MCF 10A (cell line): ENCODE results near the gene FER1L5. TPM values are rescaled to one million over a fixed set of nuclear protein-coding genes. Genes with fewer than 3 reads are reported as not detected.

ENCODE experiments used
- BruUV-seq: library from RNA; stranded (reverse); fragments of 400-500 nt; replicated peaks from 2 replicates; lab custom pipeline; 2021; lab: Mats Ljungman, UMichigan
- CTCF ChIA-PET: fragments of 300-600 bp; sonication (Branson Sonifier 250); formaldehyde crosslinking; extraction: SDS; loops from one replicate; lab custom pipeline; 2021; ENCODE audit warnings: antibody characterized with exemption, inconsistent platforms; lab: Yijun Ruan, JAX
- POLR2A ChIA-PET: fragments of 300-600, 350-650 bp; sonication (Branson Sonifier 250); formaldehyde crosslinking; extraction: SDS; loops from one replicate; lab custom pipeline; 2020; ENCODE audit warnings: antibody characterized with exemption, inconsistent platforms; lab: Yijun Ruan, JAX
- DNase-seq: peaks from one replicate; pipeline ENCODE4 v3.0.0-alpha.2; 2018; ENCODE audit not compliant: unreplicated experiment
- H3K27ac Mint-ChIP-seq: one replicate; pipeline ENCODE4 v1.8.0; 2022; ENCODE audit warnings: mild to moderate bottlenecking, low read depth, mixed read lengths; ENCODE audit not compliant: unreplicated experiment
- H3K27me3 Mint-ChIP-seq: one replicate; pipeline ENCODE4 v1.8.0; 2022; ENCODE audit warnings: mixed read lengths; ENCODE audit not compliant: insufficient read depth, unreplicated experiment
- H3K36me3 Mint-ChIP-seq: one replicate; pipeline ENCODE4 v1.8.0; 2022; ENCODE audit warnings: mild to moderate bottlenecking, moderate library complexity, mixed read lengths; ENCODE audit not compliant: insufficient read depth, unreplicated experiment
- H3K4me1 Mint-ChIP-seq: one replicate; pipeline ENCODE4 v1.8.0; 2022; ENCODE audit warnings: mixed read lengths; ENCODE audit not compliant: insufficient read depth, unreplicated experiment
- H3K4me3 Mint-ChIP-seq: one replicate; pipeline ENCODE4 v1.8.0; 2022; ENCODE audit warnings: mild to moderate bottlenecking, moderate library complexity, mixed read lengths; ENCODE audit not compliant: unreplicated experiment
- H3K9me3 Mint-ChIP-seq: one replicate; pipeline ENCODE4 v1.8.0; 2022; ENCODE audit warnings: mixed read lengths; ENCODE audit not compliant: unreplicated experiment
- CTCF ChIP-seq: fragments of 200-600 bp; IDR thresholded peaks from one replicate; pipeline ENCODE4 v1.8.0; 2022; ENCODE audit warnings: antibody characterized with exemption, mild to moderate bottlenecking; ENCODE audit not compliant: unreplicated experiment
- intact Hi-C: fragments of 100-400 bp; cut with micrococcal nuclease; formaldehyde crosslinking; loops from 2 replicates; pipeline ENCODE4 v1.14.1; 2022
- total RNA-seq: library from RNA; stranded (reverse); gene quantifications from 2 replicates; pipeline ENCODE4 v1.2.3, GENCODE V29; 2022

The FER1L5 gene
- total RNA-seq, 1 experiment from 2014 or later = not detected

- intact Hi-C loops = no loop called here
- no peaks in the 10 kb centered on the region for H3K36me3 Mint-ChIP-seq
- no peak overlapping the region for H3K4me3 Mint-ChIP-seq
- no peak for DNase-seq
- no peak overlapping the region for H3K27ac Mint-ChIP-seq
- CTCF ChIA-PET = interaction anchor here (0.6 to 1.0 kb wide), 2 partner anchors 8 to 149 kb away, joined by 4 to 6 read pairs; no protein-coding TSS in a partner anchor
- no peak for TF ChIP-seq CTCF
- POLR2A ChIA-PET = interaction anchor here (1.0 kb wide), 1 partner anchor 18 kb away, joined by 3 read pairs; no protein-coding TSS in a partner anchor
- no TSS peak for BruUV-seq
- no peaks in the 10 kb centered on the region for H3K27me3 Mint-ChIP-seq
- no peaks in the 10 kb centered on the region for H3K4me1 Mint-ChIP-seq
- H3K9me3 Mint-ChIP-seq = no peaks in the 10 kb centered on the region
These were observed 13.0 kb downstream of the FER1L5 start for GRCh38 chr2:96655526-96655925.

GRCh38 chr2:96656540-96656939 is 14.0 kb downstream of the FER1L5 start:
- no peaks in the 10 kb centered on the region for H3K36me3 Mint-ChIP-seq
- H3K27ac Mint-ChIP-seq = no peak overlapping the region
- BruUV-seq = no TSS peak
- no peak overlapping the region for H3K4me3 Mint-ChIP-seq
- no peaks in the 10 kb centered on the region for H3K27me3 Mint-ChIP-seq
- DNase-seq = no peak
- H3K9me3 Mint-ChIP-seq = no peaks in the 10 kb centered on the region
- ChIA-PET CTCF (interaction anchor here (0.6 to 0.7 kb wide), 3 partner anchors 35 to 210 kb away, joined by 3 to 4 read pairs (median 4); no protein-coding TSS in a partner anchor), POLR2A (interaction anchor here (1.0 kb wide), 1 partner anchor 19 kb away, joined by 3 read pairs; no protein-coding TSS in a partner anchor)
- H3K4me1 Mint-ChIP-seq = no peaks in the 10 kb centered on the region
- TF ChIP-seq CTCF = no peak
- intact Hi-C loops = no loop called here

GRCh38 chr2:96661324-96661723 is 18.8 kb downstream of the FER1L5 start:
- TF ChIP-seq CTCF = no peak
- no peak for DNase-seq
- Mint-ChIP-seq H3K27me3 (no peaks in the 10 kb centered on the region), H3K4me3 (no peak overlapping the region), H3K4me1 (no peaks in the 10 kb centered on the region), H3K27ac (no peak overlapping the region), H3K36me3 (no peaks in the 10 kb centered on the region), H3K9me3 (no peaks in the 10 kb centered on the region)
- POLR2A ChIA-PET = interaction anchor here (1.0 kb wide), 1 partner anchor 24 kb away, joined by 3 read pairs; no protein-coding TSS in a partner anchor
- no TSS peak for BruUV-seq
- intact Hi-C loops = loop anchor here (10.0 kb wide), 1 partner anchor 73 kb away; no protein-coding TSS in a partner anchor
- CTCF ChIA-PET = no interaction called here

GRCh38 chr2:96662360-96662759 is 19.8 kb downstream of the FER1L5 start:
- CTCF ChIA-PET = no interaction called here
- no TSS peak for BruUV-seq

More at GRCh38 chr2:96662360-96662759, 19.8 kb downstream of the FER1L5 start:
- Mint-ChIP-seq H3K27ac (no peak overlapping the region), H3K9me3 (no peaks in the 10 kb centered on the region), H3K4me3 (no peak overlapping the region), H3K4me1 (no peaks in the 10 kb centered on the region), H3K27me3 (no peaks in the 10 kb centered on the region), H3K36me3 (no peaks in the 10 kb centered on the region)
- DNase-seq = no peak
- intact Hi-C loops = loop anchor here (10.0 kb wide), 1 partner anchor 72 kb away; no protein-coding TSS in a partner anchor
- TF ChIP-seq CTCF = no peak
- POLR2A ChIA-PET = no interaction called here
